HUES48 (cell line): Measurements from ENCODE around the gene CXCL6.

Experiments
- H3K27ac ChIP-seq: one replicate; pipeline ENCODE4 v1.7.0; 2013; ENCODE audit warnings: low read depth, low read length, inconsistent platforms
- H3K27me3 ChIP-seq: 2 replicates; pipeline ENCODE4 v1.6.1; 2013; ENCODE audit warnings: mild to moderate bottlenecking, low read length; ENCODE audit not compliant: control insufficient read depth, insufficient read depth
- H3K36me3 ChIP-seq: 2 replicates; pipeline ENCODE4 v1.6.1; 2013; ENCODE audit warnings: low read length; ENCODE audit not compliant: control insufficient read depth, insufficient read depth
- H3K4me1 ChIP-seq: 2 replicates; pipeline ENCODE4 v1.6.1; 2013; ENCODE audit warnings: mild to moderate bottlenecking, low read length; ENCODE audit not compliant: control insufficient read depth, insufficient read depth
- H3K4me3 ChIP-seq: 2 replicates; pipeline ENCODE4 v1.5.1; 2013; ENCODE audit warnings: mild to moderate bottlenecking, low read depth, low read length
- H3K9ac ChIP-seq: 2 replicates; pipeline ENCODE4 v1.6.1; 2013; ENCODE audit warnings: mild to moderate bottlenecking, low read depth, low read length, moderate library complexity
- H3K9me3 ChIP-seq: 2 replicates; pipeline ENCODE4 v1.6.1; 2013; ENCODE audit warnings: low read length; ENCODE audit not compliant: control insufficient read depth, insufficient read depth

The CXCL6 gene

GRCh38 chr4:73867783-73868182 is 31.3 kb downstream of the CXCL6 start:
- Histone ChIP-seq H3K36me3 (no peaks in the 10 kb centered on the region), H3K9ac (no peak overlapping the region), H3K27me3 (peaks cover 28% of the 10 kb centered on the region), H3K9me3 (no peaks in the 10 kb centered on the region), H3K4me1 (peaks cover 3% of the 10 kb centered on the region; the same call in 1 of the 2 replicates), H3K27ac (no peak overlapping the region), H3K4me3 (no peak overlapping the region)

GRCh38 chr4:73868206-73869129 is 32.0 kb downstream of the CXCL6 start:
- Histone ChIP-seq H3K36me3 (no peaks in the 10 kb centered on the region), H3K27me3 (peaks cover 28% of the 10 kb centered on the region), H3K9ac (no peak overlapping the region), H3K9me3 (no peaks in the 10 kb centered on the region), H3K4me1 (peaks cover 3% of the 10 kb centered on the region; the same call in 1 of the 2 replicates), H3K4me3 (peak overlapping the region; percentile 68), H3K27ac (no peak overlapping the region)

GRCh38 chr4:73869130-73870055 is 32.9 kb downstream of the CXCL6 start, which contains the start of gene CXCL1:
TSS of gene CXCL1 (plus strand) at chr4:73869393. CDS start at chr4:73869471, 78 bp downstream.
- no peak within 1 kb of the TSS for H3K27ac ChIP-seq
- no peak within 1 kb of the TSS; the same call in 1 of the 2 replicates for H3K9ac ChIP-seq
- H3K9me3 ChIP-seq: no peaks in the 10 kb centered on the region
- peaks cover 28% of the 10 kb centered on the region for H3K27me3 ChIP-seq
- no peaks in the 10 kb centered on the region for H3K36me3 ChIP-seq
- H3K4me1 ChIP-seq: peaks cover 3% of the 10 kb centered on the region; the same call in 1 of the 2 replicates
- peak within 1 kb of the TSS; percentile 68 for H3K4me3 ChIP-seq

GRCh38 chr4:73870260-73870659 is 33.8 kb downstream of the CXCL6 start:
- Histone ChIP-seq H3K4me3 (peak overlapping the region; percentile 68), H3K27me3 (peaks cover 28% of the 10 kb centered on the region), H3K4me1 (peaks cover 3% of the 10 kb centered on the region; the same call in 1 of the 2 replicates), H3K36me3 (no peaks in the 10 kb centered on the region), H3K9me3 (no peaks in the 10 kb centered on the region), H3K27ac (no peak overlapping the region), H3K9ac (no peak overlapping the region)

GRCh38 chr4:73870768-73871167 is 34.3 kb downstream of the CXCL6 start:
- Histone ChIP-seq H3K36me3 (no peaks in the 10 kb centered on the region), H3K4me3 (no peak overlapping the region), H3K27ac (no peak overlapping the region), H3K4me1 (peaks cover 3% of the 10 kb centered on the region; the same call in 1 of the 2 replicates), H3K9me3 (no peaks in the 10 kb centered on the region), H3K9ac (no peak overlapping the region), H3K27me3 (peaks cover 28% of the 10 kb centered on the region)

GRCh38 chr4:73871511-73872310 is 35.2 kb downstream of the CXCL6 start:
- peaks cover 3% of the 10 kb centered on the region; the same call in 1 of the 2 replicates for H3K4me1 ChIP-seq
- no peak overlapping the region for H3K4me3 ChIP-seq
- H3K36me3 ChIP-seq: no peaks in the 10 kb centered on the region
- H3K9ac ChIP-seq: no peak overlapping the region
- H3K9me3 ChIP-seq: no peaks in the 10 kb centered on the region
- H3K27me3 ChIP-seq: peaks cover 28% of the 10 kb centered on the region
- H3K27ac ChIP-seq: no peak overlapping the region

- Histone ChIP-seq H3K36me3 (no peaks in the 10 kb centered on the region), H3K4me1 (peaks cover 3% of the 10 kb centered on the region; the same call in 1 of the 2 replicates), H3K27ac (no peak overlapping the region), H3K27me3 (peaks cover 28% of the 10 kb centered on the region), H3K9me3 (no peaks in the 10 kb centered on the region), H3K9ac (no peak overlapping the region), H3K4me3 (no peak overlapping the region)
These were observed 36.0 kb downstream of the CXCL6 start for GRCh38 chr4:73872316-73873108.

- H3K9me3 ChIP-seq: no peaks in the 10 kb centered on the region
- H3K27ac ChIP-seq: no peak overlapping the region
- no peak overlapping the region for H3K4me3 ChIP-seq
- no peaks in the 10 kb centered on the region for H3K4me1 ChIP-seq
- peaks cover 11% of the 10 kb centered on the region for H3K27me3 ChIP-seq
- no peaks in the 10 kb centered on the region for H3K36me3 ChIP-seq
- no peak overlapping the region for H3K9ac ChIP-seq
These were observed 37.9 kb downstream of the CXCL6 start for GRCh38 chr4:73874386-73874785.

DNA sequence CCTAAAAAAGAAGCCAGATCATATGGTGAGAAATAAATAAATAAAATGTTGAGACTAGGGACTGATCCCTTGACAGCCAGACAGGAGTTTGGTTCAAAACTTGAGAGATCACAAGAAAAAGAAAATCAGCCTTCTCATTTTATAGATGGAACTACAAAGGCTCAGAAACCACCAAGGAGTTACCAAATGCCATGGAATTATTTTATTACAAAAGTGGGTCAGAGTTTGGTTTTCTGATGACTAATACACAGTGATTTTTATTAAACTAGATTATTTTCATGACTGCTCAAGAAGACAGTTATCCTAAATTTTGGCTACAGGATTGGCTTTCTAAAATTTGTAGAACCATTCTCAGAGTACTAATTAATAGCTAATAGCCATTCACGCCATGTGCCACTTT is 38.9 kb downstream of the CXCL6 start:
- Histone ChIP-seq H3K27ac (no peak overlapping the region), H3K4me3 (no peak overlapping the region), H3K9me3 (no peaks in the 10 kb centered on the region), H3K27me3 (peaks cover 1% of the 10 kb centered on the region; the same call in 1 of the 2 replicates), H3K36me3 (no peaks in the 10 kb centered on the region), H3K4me1 (no peaks in the 10 kb centered on the region), H3K9ac (no peak overlapping the region)
